ENCODE measurements around the gene SEZ6.

Gene SEZ6, protein sequence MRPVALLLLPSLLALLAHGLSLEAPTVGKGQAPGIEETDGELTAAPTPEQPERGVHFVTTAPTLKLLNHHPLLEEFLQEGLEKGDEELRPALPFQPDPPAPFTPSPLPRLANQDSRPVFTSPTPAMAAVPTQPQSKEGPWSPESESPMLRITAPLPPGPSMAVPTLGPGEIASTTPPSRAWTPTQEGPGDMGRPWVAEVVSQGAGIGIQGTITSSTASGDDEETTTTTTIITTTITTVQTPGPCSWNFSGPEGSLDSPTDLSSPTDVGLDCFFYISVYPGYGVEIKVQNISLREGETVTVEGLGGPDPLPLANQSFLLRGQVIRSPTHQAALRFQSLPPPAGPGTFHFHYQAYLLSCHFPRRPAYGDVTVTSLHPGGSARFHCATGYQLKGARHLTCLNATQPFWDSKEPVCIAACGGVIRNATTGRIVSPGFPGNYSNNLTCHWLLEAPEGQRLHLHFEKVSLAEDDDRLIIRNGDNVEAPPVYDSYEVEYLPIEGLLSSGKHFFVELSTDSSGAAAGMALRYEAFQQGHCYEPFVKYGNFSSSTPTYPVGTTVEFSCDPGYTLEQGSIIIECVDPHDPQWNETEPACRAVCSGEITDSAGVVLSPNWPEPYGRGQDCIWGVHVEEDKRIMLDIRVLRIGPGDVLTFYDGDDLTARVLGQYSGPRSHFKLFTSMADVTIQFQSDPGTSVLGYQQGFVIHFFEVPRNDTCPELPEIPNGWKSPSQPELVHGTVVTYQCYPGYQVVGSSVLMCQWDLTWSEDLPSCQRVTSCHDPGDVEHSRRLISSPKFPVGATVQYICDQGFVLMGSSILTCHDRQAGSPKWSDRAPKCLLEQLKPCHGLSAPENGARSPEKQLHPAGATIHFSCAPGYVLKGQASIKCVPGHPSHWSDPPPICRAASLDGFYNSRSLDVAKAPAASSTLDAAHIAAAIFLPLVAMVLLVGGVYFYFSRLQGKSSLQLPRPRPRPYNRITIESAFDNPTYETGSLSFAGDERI

GRCh38 chr17:29005936-29006511 lies at the start of gene SEZ6:
SEZ6 (minus strand) TSS chr17:29006033; CDS start chr17:29005869, 164 bp downstream.
- DNase-seq (ENCODE audit: low read depth), result no peak

DNA sequence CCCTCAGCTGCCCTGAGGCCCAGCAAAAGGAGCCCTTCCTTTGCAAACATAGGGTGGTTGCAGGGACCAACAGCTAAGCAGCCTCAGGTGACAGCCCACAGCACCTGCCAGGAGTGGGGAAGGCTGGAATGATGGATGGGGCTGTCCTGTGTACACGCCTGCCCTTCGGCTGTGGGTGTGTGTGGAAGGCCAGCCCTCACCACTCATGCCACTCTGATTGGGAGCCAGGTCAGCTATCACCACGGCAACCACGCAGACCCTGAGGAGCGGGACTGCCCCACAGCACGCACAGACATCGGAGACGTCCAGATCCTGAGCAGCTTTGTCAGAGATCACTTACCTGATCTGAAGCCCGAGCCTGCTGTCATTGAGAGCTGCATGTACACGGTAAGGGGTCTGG lies 49.0 kb upstream of the SEZ6 start:
- DNase-seq (ENCODE audit: low read depth), result no peak

GRCh38 chr17:29051731-29052130 lies 45.9 kb upstream of the SEZ6 start:
- DNase-seq (ENCODE audit: low read depth), result no peak

DNA sequence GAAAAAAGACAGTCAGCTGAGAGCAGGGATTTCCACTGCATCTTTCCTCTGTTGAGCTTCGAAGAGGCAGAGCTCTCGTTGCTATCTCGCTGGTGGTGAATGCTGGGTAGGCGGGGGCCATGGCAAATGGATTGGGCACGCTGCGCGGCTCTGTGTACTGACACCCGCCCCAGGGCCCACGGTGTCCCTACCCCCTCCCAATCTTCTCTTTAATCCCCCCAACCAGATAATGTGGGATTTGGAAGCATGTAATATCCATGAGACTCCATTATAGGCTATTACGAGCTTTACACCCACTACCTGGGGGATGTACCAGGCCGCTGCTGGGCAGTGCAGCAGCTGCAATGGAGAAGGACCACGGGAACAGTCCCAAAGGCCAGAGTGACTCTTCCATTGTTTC lies 45.4 kb upstream of the SEZ6 start:
- DNase-seq (ENCODE audit: low read depth), result no peak

DNA sequence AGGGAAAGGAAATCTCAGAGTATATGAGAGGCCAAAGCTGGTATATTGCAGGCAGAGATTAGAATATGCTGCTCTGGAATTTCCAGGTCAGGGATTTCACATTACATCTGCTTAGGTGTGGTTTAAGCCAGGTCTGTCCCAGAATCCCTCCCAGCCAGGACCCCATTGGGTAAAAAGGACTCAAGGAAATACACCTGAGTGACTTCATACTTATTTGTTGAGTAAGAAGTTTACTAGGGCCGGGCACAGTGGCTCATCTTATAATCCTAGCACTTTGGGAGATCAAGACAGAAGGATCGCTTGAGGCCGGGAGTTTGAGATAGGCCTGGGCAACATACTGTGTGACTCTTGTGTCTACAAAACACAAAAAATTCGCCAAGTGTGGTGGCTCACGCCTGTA lies 44.3 kb upstream of the SEZ6 start:
- DNase-seq (ENCODE audit: low read depth), result no peak

- DNase-seq (ENCODE audit: low read depth), result no peak
Measured at GRCh38 chr17:29049541-29050145, 43.8 kb upstream of the SEZ6 start.

- DNase-seq (ENCODE audit: low read depth), result peak; percentile 18
Measured at GRCh38 chr17:29048440-29049368, 42.9 kb upstream of the SEZ6 start.

DNA sequence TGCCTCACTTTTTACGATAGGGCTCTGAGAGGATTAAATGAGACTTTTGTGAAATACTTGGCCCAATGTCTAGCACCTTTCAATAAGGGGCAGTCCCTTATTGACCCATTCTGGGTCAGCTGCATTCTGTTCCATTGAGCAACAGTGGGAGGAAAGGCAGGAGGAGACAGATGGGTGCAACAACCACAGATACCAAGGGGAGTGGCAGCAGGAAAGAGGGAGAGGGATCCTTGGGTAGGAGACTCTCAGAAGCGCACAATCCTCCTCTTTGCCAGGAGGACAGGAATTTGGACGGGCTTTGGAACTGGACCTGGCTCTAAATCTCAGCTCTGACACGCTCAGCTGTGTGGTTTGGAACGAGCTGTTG lies 40.6 kb upstream of the SEZ6 start:
- DNase-seq (ENCODE audit: low read depth), result no peak

GRCh38 chr17:29045734-29046472 lies 40.1 kb upstream of the SEZ6 start:
- no peak for DNase-seq (ENCODE audit: low read depth)

DNA sequence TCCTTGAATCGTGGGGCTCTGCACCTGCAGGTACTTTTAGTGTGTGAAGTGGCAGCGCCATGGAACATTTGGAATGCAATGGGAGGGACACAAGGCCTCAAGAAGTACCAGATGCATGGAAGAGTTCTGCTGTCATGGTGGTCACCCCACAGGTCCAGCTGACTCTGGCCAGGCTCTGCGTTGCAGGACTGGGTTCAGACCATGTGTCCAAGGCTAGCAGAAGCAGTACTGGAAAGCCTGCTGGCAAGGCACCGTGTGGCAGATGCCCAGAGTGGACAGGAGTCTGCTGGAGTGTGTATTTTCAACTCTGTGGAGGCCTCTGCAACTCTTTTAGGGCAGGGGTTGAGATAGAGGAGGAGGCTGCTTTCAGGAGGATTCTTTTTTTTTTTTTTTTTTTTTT lies 39.2 kb upstream of the SEZ6 start:
- DNase-seq (ENCODE audit: low read depth), result no peak

DNA sequence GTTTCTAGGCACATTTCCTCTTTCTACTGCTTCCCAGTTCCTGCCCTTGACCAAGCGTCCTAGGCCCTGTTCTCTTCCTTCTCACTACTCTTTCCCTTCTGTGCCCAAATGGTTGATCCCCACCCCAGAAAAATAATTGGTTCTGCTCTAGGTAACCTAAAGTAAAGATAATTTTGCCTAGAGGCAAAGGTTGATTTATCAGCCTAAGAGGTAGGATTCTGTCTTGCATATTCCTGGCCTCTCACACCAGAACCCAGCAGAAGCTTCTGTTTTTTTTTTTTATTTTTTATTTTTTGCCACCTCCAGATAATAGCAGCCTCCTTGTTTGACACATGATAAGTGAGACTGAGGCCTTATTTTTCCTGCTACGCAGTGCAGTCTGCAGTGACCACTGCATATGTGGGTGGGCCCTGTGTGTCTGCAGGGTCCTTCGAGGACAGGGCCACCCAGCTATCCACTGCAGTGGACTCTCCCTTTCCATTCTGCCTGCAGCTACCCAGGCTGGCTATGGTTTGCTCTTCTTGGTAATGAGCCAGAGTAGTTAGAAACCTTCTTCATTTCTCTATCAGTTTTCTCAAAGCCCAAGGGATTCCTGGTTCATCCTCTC lies 37.8 kb upstream of the SEZ6 start:
- no peak for DNase-seq (ENCODE audit: low read depth)

- no peak for DNase-seq (ENCODE audit: low read depth)
Measured at GRCh38 chr17:29042679-29043538, 37.1 kb upstream of the SEZ6 start, which contains the start of gene PIPOX. PIPOX (plus strand) TSS chr17:29043141; CDS start chr17:29043226, 85 bp downstream.

GRCh38 chr17:29042026-29042678 lies 36.3 kb upstream of the SEZ6 start:
- DNase-seq (ENCODE audit: low read depth), result no peak

DNA sequence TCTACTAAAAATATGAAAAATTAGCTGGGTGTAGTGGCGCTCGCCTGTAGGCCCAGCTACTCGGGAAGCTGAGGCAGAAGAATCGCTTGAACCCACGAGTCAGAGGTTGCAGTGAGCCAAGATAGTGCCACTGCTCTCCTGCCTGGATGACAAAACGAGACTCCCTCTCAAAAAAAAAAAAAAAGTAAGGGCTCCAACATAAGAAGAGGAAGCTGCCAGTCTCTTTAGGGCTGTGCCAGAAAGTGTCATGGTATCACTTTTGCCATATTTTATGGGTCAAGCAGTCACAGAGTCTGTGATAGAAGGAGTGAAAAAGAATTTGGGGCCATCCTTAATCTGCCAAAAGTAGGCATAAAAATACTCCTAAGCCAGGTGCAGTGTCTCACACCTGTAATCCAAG lies 35.7 kb upstream of the SEZ6 start:
- DNase-seq (ENCODE audit: low read depth), result no peak

GRCh38 chr17:29041091-29041490 lies 35.3 kb upstream of the SEZ6 start:
- no peak for DNase-seq (ENCODE audit: low read depth)

- peak; percentile 76 for DNase-seq (ENCODE audit: low read depth)
Measured at GRCh38 chr17:29039764-29040598, 34.1 kb upstream of the SEZ6 start.

DNA sequence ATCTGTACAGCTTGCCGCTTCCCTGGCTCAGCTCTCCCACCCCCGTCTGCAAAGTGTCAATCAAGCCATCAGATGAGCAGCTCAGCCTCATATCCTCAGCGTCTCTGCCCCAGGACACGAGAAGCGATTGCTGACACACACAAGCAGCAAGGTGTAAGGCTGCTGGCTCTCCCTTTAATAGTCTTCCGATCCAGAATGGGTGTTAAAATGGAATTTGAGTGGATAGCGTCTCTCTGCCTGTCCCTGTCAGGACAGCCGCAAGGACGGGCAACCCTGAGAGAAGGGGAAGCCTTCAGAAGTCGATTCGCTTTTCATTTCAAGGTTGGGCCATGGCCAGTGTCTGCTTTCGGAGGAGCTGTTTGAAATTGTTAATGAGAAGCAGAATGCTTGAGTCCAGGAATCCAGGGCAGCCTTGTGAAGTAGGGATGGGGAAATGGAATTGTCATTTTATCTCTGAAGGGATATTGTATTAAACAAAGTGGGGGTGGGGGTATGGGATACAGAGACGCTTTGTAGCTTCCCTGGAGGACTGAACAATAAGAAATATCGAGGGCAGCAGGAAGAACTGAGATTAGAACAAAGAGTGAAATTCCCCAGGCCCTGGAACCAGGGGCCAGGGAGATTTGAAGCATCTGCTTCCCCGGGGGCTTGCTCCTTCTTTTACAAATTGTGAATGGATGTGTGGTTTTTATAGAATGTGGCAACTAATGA lies 32.4 kb upstream of the SEZ6 start:
- no peak for DNase-seq (ENCODE audit: low read depth)

Measured in HS-5 (cell line).